Mucosa of descending colon (tissue), 3 donors: ENCODE results near the gene SAXO1. TPM values are rescaled to one million over a fixed set of nuclear protein-coding genes. Genes with fewer than 3 reads are reported as not detected.

Source experiments
- ATAC-seq: fragments of 200-7000 bp; cut with Tn5 transposase; one replicate; pipeline ENCODE4 v1.9.1; 2020; ENCODE audit warnings: mild to moderate bottlenecking, moderate library complexity
- DNase-seq, 3 donors: peaks; one replicate each; pipeline ENCODE4 v3.0.0-alpha.2; 2020
- H3K36me3 ChIP-seq: fragments of 200-600 bp; one replicate; pipeline ENCODE4 v1.8.0; 2021; ENCODE audit warnings: low read depth, mild to moderate bottlenecking
- H3K4me1 ChIP-seq: fragments of 200-600 bp; one replicate; pipeline ENCODE4 v1.8.0; 2021; ENCODE audit warnings: low read depth, mild to moderate bottlenecking
- H3K4me3 ChIP-seq: fragments of 200-600 bp; one replicate; pipeline ENCODE4 v1.8.0; 2021; ENCODE audit warnings: mild to moderate bottlenecking
- H3K9me3 ChIP-seq: fragments of 200-600 bp; one replicate; pipeline ENCODE4 v1.8.0; 2021; ENCODE audit warnings: mild to moderate bottlenecking
- CTCF ChIP-seq: fragments of 200-600 bp; IDR thresholded peaks from one replicate; pipeline ENCODE4 v1.8.0; 2022; ENCODE audit warnings: antibody characterized with exemption, mild to moderate bottlenecking
- intact Hi-C, 2 donors: fragments of 100-400 bp; cut with DNase I in 1 of 2; cut with micrococcal nuclease in 1 of 2; formaldehyde crosslinking; loops; one replicate each; pipeline versions ENCODE4 v1.11.0 to v1.11.1; 2022; cut with DNase I, micrococcal nuclease
- total RNA-seq, 3 donors: library from RNA; stranded (reverse); fragmentation: NEBNext Ultra II Directional in 2 of 3; extraction: Animal tissue kit (Norgen Biotek cat#: 25700) in 2 of 3; gene quantifications; one replicate each; pipeline versions ENCODE4 v1.2.1 to v1.2.4, GENCODE V29; 2021 to 2023
- donor health status: DM: no; HTN: no; CAD: no; lungs with moderate emphysema.
- donor health status: DM: no; HTN: no; CAD: no.
- donor health status: DM: no; HTN: yes; CAD: no.

The SAXO1 gene
- total RNA-seq, 3 donors from 2014 or later = 0.06 to 0.29 (median 0.24) TPM

- DNase-seq (no peak), ATAC-seq (no peak)
- peaks cover 25% of the 10 kb centered on the region for H3K9me3 ChIP-seq
- no peaks in the 10 kb centered on the region for H3K36me3 ChIP-seq
- H3K4me1 ChIP-seq = no peaks in the 10 kb centered on the region
- no peak overlapping the region for H3K4me3 ChIP-seq
- intact Hi-C loops = no loop called here
- TF ChIP-seq CTCF = no peak
Observed at GRCh38 chr9:18896531-18897179, 136.4 kb downstream of the SAXO1 start.

- no peaks in the 10 kb centered on the region for H3K36me3 ChIP-seq
- no peak for ATAC-seq
- H3K4me3 ChIP-seq = no peak overlapping the region
- no peaks in the 10 kb centered on the region for H3K4me1 ChIP-seq
- intact Hi-C loops = no loop called here
- no peak for TF ChIP-seq CTCF
- peaks cover 23% of the 10 kb centered on the region for H3K9me3 ChIP-seq
- DNase-seq = no peak
Observed at GRCh38 chr9:18896004-18896403, 137.0 kb downstream of the SAXO1 start.

GRCh38 chr9:18893491-18893890, 139.5 kb downstream of the SAXO1 start:
- Histone ChIP-seq H3K4me1 (no peaks in the 10 kb centered on the region), H3K9me3 (peaks cover 23% of the 10 kb centered on the region), H3K4me3 (no peak overlapping the region), H3K36me3 (no peaks in the 10 kb centered on the region)
- TF ChIP-seq CTCF = no peak
- intact Hi-C loops = no loop called here
- ATAC-seq (no peak), DNase-seq (no peak)

- no peak for ATAC-seq
- Histone ChIP-seq H3K9me3 (peaks cover 23% of the 10 kb centered on the region), H3K36me3 (no peaks in the 10 kb centered on the region), H3K4me3 (no peak overlapping the region), H3K4me1 (no peaks in the 10 kb centered on the region)
- TF ChIP-seq CTCF = no peak
- DNase-seq = no peak
- intact Hi-C loops = no loop called here
Observed at GRCh38 chr9:18893046-18893445, 140.0 kb downstream of the SAXO1 start.

- intact Hi-C loops = no loop called here
- DNase-seq (no peak), ATAC-seq (no peak)
- Histone ChIP-seq H3K4me1 (no peaks in the 10 kb centered on the region), H3K36me3 (no peaks in the 10 kb centered on the region), H3K4me3 (no peak overlapping the region), H3K9me3 (peaks cover 23% of the 10 kb centered on the region)
- no peak for TF ChIP-seq CTCF
Observed at GRCh38 chr9:18891946-18892670, 140.9 kb downstream of the SAXO1 start.
